Measurements from ENCODE around the gene FKBP5. TPM values are rescaled to one million over a fixed set of nuclear protein-coding genes. Genes with fewer than 3 reads are reported as not detected.
"Not testable (repeated sequence)": the region's sequence is repeated elsewhere in the genome, so short reads cannot be mapped to it uniquely, and the experiment has no call there.

FKBP5 gene
- total and polyA plus RNA-seq, 9 donors = 36.2 to 231 (median 142) TPM

- peak; percentile 77 to 89 (median 88) for TF ChIP-seq CTCF (IDR thresholded peaks at IDR 0.05)
- TF ChIP-seq POLR2A (IDR thresholded peaks at IDR 0.05) = no peak
- 61 to 65% (median 61%) methylated on average over 8 of the region's 8 CpGs for WGBS, 3 donors
- H3K9me3 ChIP-seq = no peaks in the 10 kb centered on the region
- DNase-seq = peak; percentile 79 to 87 (median 86)
- no peaks in the 10 kb centered on the region for H3K27me3 ChIP-seq
- no peaks in the 10 kb centered on the region for H3K36me3 ChIP-seq
- intact Hi-C loops (cut with DNase I) = loop anchor here in 3 of 4 donors (2.0 to 10.0 kb wide), 4 partner anchors 150 to 242 kb away; partner anchors contain the start of gene TEAD3 (in 1 of the 3)
- no peak overlapping the region for H3K27ac ChIP-seq
- H3K4me3 ChIP-seq = no peak overlapping the region
- peaks cover 4% of the 10 kb centered on the region for H3K4me1 ChIP-seq (ENCODE audit: insufficient read depth)
These were observed 47.7 kb upstream of the FKBP5 start for GRCh38 chr6:35736253-35736894.

GRCh38 chr6:35735452-35735851 lies 46.7 kb upstream of the FKBP5 start:
- TF ChIP-seq POLR2A (IDR thresholded peaks at IDR 0.05) (no peak), CTCF (IDR thresholded peaks at IDR 0.05) (no peak), EP300 (IDR thresholded peaks at IDR 0.05) (no peak)
- intact Hi-C loops (cut with DNase I) = loop anchor here in 2 of 4 donors (5.0 to 10.0 kb wide), 2 partner anchors 213 to 241 kb away; partner anchors contain the start of gene TEAD3 (in 1 of the 2)
- H3K36me3 ChIP-seq = no peaks in the 10 kb centered on the region
- DNase-seq = peak in 1 of 5 donors; percentile 50
- H3K27ac ChIP-seq = no peak overlapping the region
- H3K4me3 ChIP-seq = no peak overlapping the region
- H3K4me1 ChIP-seq (ENCODE audit: insufficient read depth) = peaks cover 7% of the 10 kb centered on the region
- H3K27me3 ChIP-seq = no peaks in the 10 kb centered on the region
- WGBS, 3 donors = 85 to 90% (median 86%) methylated on average over 3 of the region's 3 CpGs
- H3K9me3 ChIP-seq = no peaks in the 10 kb centered on the region

GRCh38 chr6:35734319-35734718 lies 45.6 kb upstream of the FKBP5 start:
- whole genome bisulfite sequencing, 3 donors = 96 to 98% (median 97%) methylated on average over 12 of the region's 12 CpGs
- H3K4me3 ChIP-seq; H3K4me1 ChIP-seq (ENCODE audit: insufficient read depth); H3K27ac ChIP-seq; DNase-seq; H3K36me3 ChIP-seq; H3K9me3 ChIP-seq; H3K27me3 ChIP-seq: not testable (repeated sequence)
- intact Hi-C loops (cut with DNase I) = loop anchor here in 1 of 4 donors (10.0 kb wide), 1 partner anchor 240 kb away; the partner anchor contains the start of gene TEAD3

GRCh38 chr6:35733633-35734032 lies 44.9 kb upstream of the FKBP5 start:
- no peak for DNase-seq
- WGBS, 3 donors = 93 to 94% (median 93%) methylated on average over 8 of the region's 8 CpGs
- no peak overlapping the region for H3K4me3 ChIP-seq
- intact Hi-C loops (cut with DNase I) = loop anchor here in 1 of 4 donors (2.0 to 10.0 kb wide), 2 partner anchors 145 to 239 kb away; partner anchors contain the start of gene TEAD3
- TF ChIP-seq CTCF (IDR thresholded peaks at IDR 0.05) (no peak), POLR2A (IDR thresholded peaks at IDR 0.05) (no peak), EP300 (IDR thresholded peaks at IDR 0.05) (no peak)
- H3K27ac ChIP-seq = peak overlapping the region in 1 of 2 donors; percentile 97
- no peaks in the 10 kb centered on the region for H3K27me3 ChIP-seq
- peaks cover 16% of the 10 kb centered on the region for H3K4me1 ChIP-seq (ENCODE audit: insufficient read depth)
- no peaks in the 10 kb centered on the region for H3K9me3 ChIP-seq
- H3K36me3 ChIP-seq = no peaks in the 10 kb centered on the region

Measured in ovary (tissue), 9 donors.